WTC11 (cell line): ENCODE measurements around the gene UTS2B.

ENCODE experiments used
- CREM ChIP-seq: sonication (generic); formaldehyde crosslinking; IDR thresholded peaks from 2 replicates; pipeline ENCODE4 v1.8.1; 2022; ENCODE audit warnings: mild to moderate bottlenecking, missing genetic modification reagents, moderate library complexity
- CTCF ChIP-seq: fragments of 200-600 bp; IDR thresholded peaks from 2 replicates; pipeline ENCODE4 v1.8.0; 2022; ENCODE audit warnings: antibody characterized with exemption
- ETV6 ChIP-seq: sonication (generic); formaldehyde crosslinking; IDR thresholded peaks from 2 replicates; pipeline ENCODE4 v1.8.1; 2022; ENCODE audit warnings: mild to moderate bottlenecking, missing genetic modification reagents
- MAX ChIP-seq: sonication (generic); formaldehyde crosslinking; IDR thresholded peaks from 2 replicates; pipeline ENCODE4 v1.8.0; 2022; ENCODE audit warnings: mild to moderate bottlenecking, missing genetic modification reagents
- ZBTB43 ChIP-seq: sonication (generic); formaldehyde crosslinking; IDR thresholded peaks from 2 replicates; pipeline ENCODE4 v1.8.1; 2023; ENCODE audit warnings: mild to moderate bottlenecking, missing genetic modification reagents

- no peak for TF ChIP-seq ZBTB43
- TF ChIP-seq CTCF, result no peak
- TF ChIP-seq MAX (CRISPR knock-in tag), result no peak
- no peak for TF ChIP-seq CREM
- no peak for TF ChIP-seq ETV6 (CRISPR knock-in tag)
These were observed 31.1 kb upstream of the UTS2B start for GRCh38 chr3:191361456-191361855.
